K562 (cell line): Measurements from ENCODE around the gene YTHDC1. TPM values are rescaled to one million over a fixed set of nuclear protein-coding genes. Genes with fewer than 3 reads are reported as not detected.

ENCODE experiments used
- ATAC-seq: fragments of 200-7000 bp; cut with Tn5 transposase; 3 replicates; pipeline ENCODE4 v1.9.1; 2020; ENCODE audit warnings: moderate library complexity
- BruUV-seq: library from RNA; stranded (reverse); fragments of 400-500 nt; replicated peaks from 2 replicates; lab custom pipeline; 2021; lab: Mats Ljungman, UMichigan
- CTCF ChIA-PET: fragments of 300-600 bp; formaldehyde crosslinking; extraction: SDS; loops from one replicate; lab custom pipeline; 2021; ENCODE audit warnings: low intra/inter-chr PET ratio; lab: Yijun Ruan, JAX
- POLR2A ChIA-PET: fragments of 300-600, 350-650 bp; sonication (Branson Sonifier 250); formaldehyde crosslinking; extraction: SDS; loops from one replicate; lab custom pipeline; 2021; ENCODE audit warnings: antibody characterized with exemption, inconsistent platforms; lab: Yijun Ruan, JAX
- DNase-seq, 4 experiments: peaks; one replicate each; pipeline versions ENCODE4 v3.0.0 to v3.0.0-alpha.2; 2011 to 2018; ENCODE audit warnings: low spot score in 3 of 4, mixed read lengths in 3 of 4; ENCODE audit errors: extremely low read depth in 1 of 4
- FAIRE-seq: peaks from 2 replicates; lab custom pipeline; 2011; peaks lifted over from hg19 to GRCh38; lab: Jason Lieb, UNC
- H2AFZ ChIP-seq: 2 replicates; pipeline ENCODE4 v1.6.0; 2011; ENCODE audit warnings: low read depth, low read length, control low read depth, inconsistent platforms
- H3K27ac ChIP-seq: fragments of 200-600 bp; 3 replicates; pipeline ENCODE4 v1.8.0; 2011; ENCODE audit warnings: low read depth, mild to moderate bottlenecking, control low read depth, inconsistent platforms, low read length, moderate library complexity, mixed read lengths; ENCODE audit errors: extremely low read depth
- H3K27me3 ChIP-seq, 2 experiments: fragments of 300-600 bp in 1 of 2; 2 replicates in 1 of 2; 3 replicates in 1 of 2; pipeline versions ENCODE4 v1.6.0 to v1.8.0; 2011; ENCODE audit warnings: inconsistent platforms in 2 of 2, low read length in 2 of 2, mild to moderate bottlenecking in 1 of 2, mixed read lengths in 1 of 2, moderate library complexity in 1 of 2; ENCODE audit not compliant: control insufficient read depth in 2 of 2, insufficient read depth in 2 of 2
- H3K36me3 ChIP-seq: fragments of 300-600 bp; 3 replicates; pipeline ENCODE4 v1.8.0; 2011; ENCODE audit warnings: mild to moderate bottlenecking, low read length, inconsistent platforms; ENCODE audit not compliant: control insufficient read depth, insufficient read depth
- H3K4me1 ChIP-seq, 2 experiments: fragments of 200-600 bp in 1 of 2; replicated peaks in 1 of 2; 2 replicates in 1 of 2; 3 replicates in 1 of 2; pipeline versions ENCODE4 v1.5.1 to v1.8.0; 2011; ENCODE audit warnings: inconsistent platforms in 2 of 2, low read length in 2 of 2, mild to moderate bottlenecking in 1 of 2, mixed read lengths in 1 of 2, moderate library complexity in 1 of 2; ENCODE audit not compliant: control insufficient read depth in 2 of 2, insufficient read depth in 2 of 2
- H3K4me2 ChIP-seq: 2 replicates; pipeline ENCODE4 v1.6.1; 2011; ENCODE audit warnings: low read length, control low read depth, inconsistent platforms, mixed read lengths; ENCODE audit not compliant: insufficient read depth
- H3K4me3 ChIP-seq: fragments of 200-600 bp; sonication (generic), shearing (Covaris generic); 2 replicates; pipeline ENCODE4 v1.5.1; 2016; ENCODE audit warnings: control low read depth, inconsistent platforms
- H3K79me2 ChIP-seq: fragments of 200-600 bp; 3 replicates; pipeline ENCODE4 v1.8.0; 2011; ENCODE audit warnings: low read length, inconsistent platforms; ENCODE audit not compliant: control insufficient read depth, insufficient read depth
- H3K9ac ChIP-seq, 2 experiments: 2 replicates each; pipeline versions ENCODE4 v1.6.0 to v1.6.1; 2011; ENCODE audit warnings: low read depth in 2 of 2, low read length in 2 of 2, control low read depth in 1 of 2, inconsistent platforms in 1 of 2, mild to moderate bottlenecking in 1 of 2, mixed read lengths in 1 of 2; ENCODE audit not compliant: insufficient read depth in 1 of 2
- H3K9me1 ChIP-seq: one replicate; pipeline ENCODE4 v1.6.0; 2011; ENCODE audit warnings: inconsistent platforms, mild to moderate bottlenecking, low read length, moderate library complexity; ENCODE audit not compliant: control insufficient read depth, insufficient read depth
- H3K9me3 ChIP-seq: replicated peaks from 2 replicates; pipeline ENCODE4 v1.5.1; 2011; ENCODE audit warnings: low read depth, low read length, inconsistent platforms; ENCODE audit not compliant: control insufficient read depth, insufficient read depth
- H4K20me1 ChIP-seq: replicated peaks from 2 replicates; pipeline ENCODE4 v1.6.1; 2011; ENCODE audit warnings: low read length, inconsistent platforms, mixed read lengths; ENCODE audit not compliant: control insufficient read depth, insufficient read depth
- ESRRB ChIP-seq: fragments of 250-450 bp; sonication (Bioruptor Pico); IDR thresholded peaks from 2 replicates; pipeline ENCODE4 v1.5.0; 2020; ENCODE audit warnings: mild to moderate bottlenecking, moderate library complexity, borderline replicate concordance
- FOXK1 ChIP-seq: sonication (generic); formaldehyde crosslinking; IDR thresholded peaks from 2 replicates; pipeline ENCODE4 v1.8.0; 2022; ENCODE audit warnings: missing genetic modification reagents, mild to moderate bottlenecking, borderline replicate concordance
- NELFE ChIP-seq: IDR thresholded peaks from 2 replicates; pipeline ENCODE4 v1.6.1; 2011; ENCODE audit warnings: mild to moderate bottlenecking; ENCODE audit not compliant: insufficient read depth, insufficient read length
- POLR2A ChIP-seq: fragments of 450-650 bp; conservative IDR thresholded peaks from 2 replicates; pipeline ENCODE4 v1.6.1; 2016
- RBM17 ChIP-seq: fragments of 200-400 bp; formaldehyde crosslinking; IDR thresholded peaks from 2 replicates; pipeline ENCODE4 v1.6.1; 2017; ENCODE audit warnings: low read depth, mild to moderate bottlenecking, low read length, borderline replicate concordance
- SREBF1 ChIP-seq: fragments of 150-350 bp; IDR thresholded peaks from 2 replicates; pipeline ENCODE4 v1.6.1; 2014; ENCODE audit warnings: antibody characterized with exemption, low read depth, low read length, borderline replicate concordance
- ZNF184 ChIP-seq: sonication (generic); formaldehyde crosslinking; IDR thresholded peaks from 2 replicates; pipeline ENCODE4 v1.5.0; 2020; ENCODE audit warnings: missing genetic modification reagents
- ZNF212 ChIP-seq: fragments of 450-650 bp; formaldehyde crosslinking; IDR thresholded peaks from 2 replicates; pipeline ENCODE4 v1.4.0; 2020; ENCODE audit warnings: mild to moderate bottlenecking
- ZNF778 ChIP-seq: fragments of 450-650 bp; formaldehyde crosslinking; IDR thresholded peaks from 2 replicates; pipeline ENCODE4 v1.4.0; 2020; ENCODE audit warnings: mild to moderate bottlenecking, moderate library complexity
- WGBS: fragments of 100-300 bp; shearing (Covaris generic); methylation state at CpG from one replicate; pipeline ENCODE4 v1.1.6; 2016; ENCODE audit warnings: low coverage, mixed read lengths; ENCODE audit not compliant: insufficient coverage; ENCODE audit errors: missing lambda C conversion rate; 5-methylcytosine and 5-hydroxymethylcytosine counted together
- in situ Hi-C: fragments of 300-500 bp; cut with MboI; formaldehyde crosslinking; loops from 4 replicates; pipeline ENCODE4 v1.15.0; 2018; ENCODE audit warnings: inconsistent platforms, mixed read lengths
- intact Hi-C: fragments of 100-400 bp; cut with micrococcal nuclease; formaldehyde crosslinking; loops from 2 replicates; pipeline ENCODE4 v1.14.2; 2022
- polyA plus RNA-seq, 8 experiments: library from polyadenylated mRNA; depleted of rRNA in 4 of 8; stranded (reverse) in 5 of 8; unstranded in 3 of 8; fragments of >200 nt; fragmentation: Nextera tagmentation in 2 of 8; fragmentation: Illumina TruSeq in 1 of 8; extraction: Ambion mirVana in 2 of 8; extraction: Trizol in 1 of 8; gene quantifications; 2 replicates each; pipeline versions ENCODE4 v1.2.1 to v1.2.3, GENCODE V29; 2011 to 2014; ENCODE audit warnings: inconsistent platforms in 1 of 8, missing spikeins in 1 of 8
- total RNA-seq, 7 experiments: library from RNA; depleted of rRNA in 6 of 7; stranded (reverse); fragments of >200 nt in 6 of 7; fragmentation: Illumina TruSeq in 2 of 7; extraction: Trizol in 2 of 7; gene quantifications; 2 replicates each; pipeline versions ENCODE4 v1.2.1 to v1.2.3, GENCODE V29; 2011 to 2021; ENCODE audit warnings: low replicate concordance in 1 of 7
- TF ChIP-seq, protein P1 (sequence below): fragments of 150-350 bp; IDR thresholded peaks from 2 replicates; pipeline ENCODE4 v1.6.1; 2014; ENCODE audit warnings: low read depth, mild to moderate bottlenecking, low read length, borderline replicate concordance
- TF ChIP-seq, protein P2 (sequence below), 2 experiments: IDR thresholded peaks in 1 of 2; conservative IDR thresholded peaks in 1 of 2; 2 replicates each; pipeline ENCODE4 v1.6.1; 2016; ENCODE audit warnings: low read depth in 2 of 2, mild to moderate bottlenecking in 1 of 2, missing compliant biosample characterization in 1 of 2, missing genetic modification characterization in 1 of 2, moderate library complexity in 1 of 2

YTHDC1 gene
- total and polyA plus RNA-seq, 9 of the 15 experiments (the other 6 are each of a cell fraction or from before 2014, with no cell fraction given), result 9.8 to 65.4 (median 51.7) TPM

DNA sequence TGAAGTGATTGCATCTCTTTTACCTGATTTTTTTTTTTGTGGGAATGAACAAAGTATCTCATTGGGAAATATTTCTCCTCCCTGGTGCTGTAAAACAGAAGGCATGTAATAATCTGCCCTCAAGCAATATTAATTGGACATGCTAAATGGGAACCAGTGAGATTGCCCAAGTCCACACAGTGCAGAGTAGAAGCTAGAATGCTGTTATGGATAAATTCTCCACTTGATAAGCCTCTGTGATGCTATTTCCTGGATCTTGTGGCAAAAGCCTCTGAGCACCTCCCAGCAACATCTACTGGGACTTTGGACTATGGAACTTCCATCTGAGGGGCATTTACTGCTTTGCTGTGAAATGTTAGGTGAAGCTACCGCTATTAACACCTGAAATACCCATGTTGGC lies 46.9 kb upstream of the YTHDC1 start (continued):
- TF ChIP-seq ZNF184 (CRISPR knock-in tag), result no peak
- no peak for TF ChIP-seq RBM17
- no peak for TF ChIP-seq SREBF1
- TF ChIP-seq ZNF778 (CRISPR knock-in tag), result no peak
- TF ChIP-seq NELFE, result no peak

DNA sequence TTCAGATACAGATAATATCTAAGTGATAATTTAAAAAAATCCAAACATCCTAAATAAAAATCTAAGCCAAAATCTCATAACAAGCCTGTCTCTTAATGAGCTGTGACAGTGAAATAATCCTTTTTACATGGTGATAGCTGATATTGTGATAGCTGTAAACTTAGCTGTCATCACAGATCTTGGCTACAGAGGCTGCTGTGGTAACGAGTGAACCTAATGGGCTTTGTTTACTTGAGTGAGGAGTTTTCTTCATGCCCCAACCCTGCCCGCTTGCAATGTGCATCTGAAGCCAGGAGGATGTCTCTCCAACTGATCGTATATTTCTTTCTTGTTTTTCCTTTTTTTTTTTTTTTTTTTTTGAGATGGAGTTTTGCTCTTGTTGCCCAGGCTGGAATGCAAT lies 41.5 kb upstream of the YTHDC1 start:
- Histone ChIP-seq H3K27ac (no peak overlapping the region), H4K20me1 (no peaks in the 10 kb centered on the region), H3K9ac (no peak overlapping the region), H3K36me3 (no peaks in the 10 kb centered on the region), H3K4me2 (no peak overlapping the region), H3K9me1 (no peaks in the 10 kb centered on the region), H3K27me3 (no peaks in the 10 kb centered on the region; a peak in 1 of 5 replicates), H3K4me1 (no peaks in the 10 kb centered on the region), H3K4me3 (no peak overlapping the region), H2AFZ (no peak overlapping the region), H3K79me2 (no peaks in the 10 kb centered on the region), H3K9me3 (no peaks in the 10 kb centered on the region)
- BruUV-seq, result no TSS peak
- FAIRE-seq (no peak), ATAC-seq (no peak), DNase-seq (no peak)
- TF ChIP-seq, protein P1, sequence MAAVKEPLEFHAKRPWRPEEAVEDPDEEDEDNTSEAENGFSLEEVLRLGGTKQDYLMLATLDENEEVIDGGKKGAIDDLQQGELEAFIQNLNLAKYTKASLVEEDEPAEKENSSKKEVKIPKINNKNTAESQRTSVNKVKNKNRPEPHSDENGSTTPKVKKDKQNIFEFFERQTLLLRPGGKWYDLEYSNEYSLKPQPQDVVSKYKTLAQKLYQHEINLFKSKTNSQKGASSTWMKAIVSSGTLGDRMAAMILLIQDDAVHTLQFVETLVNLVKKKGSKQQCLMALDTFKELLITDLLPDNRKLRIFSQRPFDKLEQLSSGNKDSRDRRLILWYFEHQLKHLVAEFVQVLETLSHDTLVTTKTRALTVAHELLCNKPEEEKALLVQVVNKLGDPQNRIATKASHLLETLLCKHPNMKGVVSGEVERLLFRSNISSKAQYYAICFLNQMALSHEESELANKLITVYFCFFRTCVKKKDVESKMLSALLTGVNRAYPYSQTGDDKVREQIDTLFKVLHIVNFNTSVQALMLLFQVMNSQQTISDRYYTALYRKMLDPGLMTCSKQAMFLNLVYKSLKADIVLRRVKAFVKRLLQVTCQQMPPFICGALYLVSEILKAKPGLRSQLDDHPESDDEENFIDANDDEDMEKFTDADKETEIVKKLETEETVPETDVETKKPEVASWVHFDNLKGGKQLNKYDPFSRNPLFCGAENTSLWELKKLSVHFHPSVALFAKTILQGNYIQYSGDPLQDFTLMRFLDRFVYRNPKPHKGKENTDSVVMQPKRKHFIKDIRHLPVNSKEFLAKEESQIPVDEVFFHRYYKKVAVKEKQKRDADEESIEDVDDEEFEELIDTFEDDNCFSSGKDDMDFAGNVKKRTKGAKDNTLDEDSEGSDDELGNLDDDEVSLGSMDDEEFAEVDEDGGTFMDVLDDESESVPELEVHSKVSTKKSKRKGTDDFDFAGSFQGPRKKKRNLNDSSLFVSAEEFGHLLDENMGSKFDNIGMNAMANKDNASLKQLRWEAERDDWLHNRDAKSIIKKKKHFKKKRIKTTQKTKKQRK, result no peak
- TF ChIP-seq POLR2A, result no peak
- TF ChIP-seq ZNF212 (CRISPR knock-in tag), result no peak
- TF ChIP-seq ESRRB, result no peak
- TF ChIP-seq, protein P2, sequence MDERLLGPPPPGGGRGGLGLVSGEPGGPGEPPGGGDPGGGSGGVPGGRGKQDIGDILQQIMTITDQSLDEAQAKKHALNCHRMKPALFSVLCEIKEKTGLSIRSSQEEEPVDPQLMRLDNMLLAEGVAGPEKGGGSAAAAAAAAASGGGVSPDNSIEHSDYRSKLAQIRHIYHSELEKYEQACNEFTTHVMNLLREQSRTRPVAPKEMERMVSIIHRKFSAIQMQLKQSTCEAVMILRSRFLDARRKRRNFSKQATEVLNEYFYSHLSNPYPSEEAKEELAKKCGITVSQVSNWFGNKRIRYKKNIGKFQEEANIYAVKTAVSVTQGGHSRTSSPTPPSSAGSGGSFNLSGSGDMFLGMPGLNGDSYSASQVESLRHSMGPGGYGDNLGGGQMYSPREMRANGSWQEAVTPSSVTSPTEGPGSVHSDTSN (CRISPR knock-in tag; IDR thresholded peaks at IDR 0.05; ENCODE audit: low read depth), result no peak
- TF ChIP-seq, protein P2 (tag; conservative IDR thresholded peaks at IDR 0.05; ENCODE audit: low read depth), result peak; percentile 43; the same call in 1 of the 2 replicates
- no peak for TF ChIP-seq FOXK1
- in situ Hi-C loops, result no loop called here
- ChIA-PET POLR2A (no interaction called here), CTCF (no interaction called here)
- intact Hi-C loops, result no loop called here
- WGBS, result 0% methylated on average over 3 of the region's 3 CpGs
